HepG2 (cell line): ENCODE measurements around the gene ATF6. TPM values are rescaled to one million over a fixed set of nuclear protein-coding genes. Genes with fewer than 3 reads are reported as not detected.
A peak's percentile ranks its signal among the peaks of the same experiment; 100 is the strongest.

Experiments used
- ATAC-seq: fragments of 200-7000 bp; cut with Tn5 transposase; 3 replicates; pipeline ENCODE4 v1.9.1; 2020; ENCODE audit warnings: mild to moderate bottlenecking, moderate library complexity
- BruUV-seq: library from RNA; stranded (reverse); fragments of 400-500 nt; replicated peaks from 2 replicates; lab custom pipeline; 2021; lab: Mats Ljungman, UMichigan
- CTCF ChIA-PET: fragments of 300-600 bp; formaldehyde crosslinking; extraction: SDS; loops from one replicate; lab custom pipeline; 2021; ENCODE audit warnings: low total read pairs, inconsistent platforms, low intra/inter-chr PET ratio; lab: Yijun Ruan, JAX
- POLR2A ChIA-PET: fragments of 350-600 bp; sonication (Branson Sonifier 250); formaldehyde crosslinking; loops from one replicate; lab custom pipeline; 2020; ENCODE audit warnings: antibody characterized with exemption, inconsistent platforms; lab: Yijun Ruan, JAX
- DNase-seq: peaks from one replicate; pipeline ENCODE4 v3.0.0-alpha.2; 2015; ENCODE audit warnings: low spot score
- FAIRE-seq: peaks from 3 replicates; lab custom pipeline; 2011; peaks lifted over from hg19 to GRCh38; lab: Jason Lieb, UNC
- H2AFZ ChIP-seq: one replicate; pipeline ENCODE4 v1.6.1; 2011; ENCODE audit warnings: low read length, inconsistent platforms
- H3K27ac ChIP-seq: fragments of 300-600 bp; 3 replicates; pipeline ENCODE4 v1.8.0; 2011; ENCODE audit warnings: mixed run types, mild to moderate bottlenecking, mixed read lengths, low read length, inconsistent platforms; ENCODE audit not compliant: insufficient read depth; ENCODE audit errors: extremely low read length
- H3K27me3 ChIP-seq, 2 experiments: fragments of 200-600 bp in 1 of 2; 2 replicates in 1 of 2; 3 replicates in 1 of 2; pipeline versions ENCODE4 v1.6.0 to v1.8.0; 2011; ENCODE audit warnings: low read length in 2 of 2, mild to moderate bottlenecking in 2 of 2, moderate library complexity in 2 of 2, inconsistent platforms in 1 of 2; ENCODE audit not compliant: insufficient read depth in 2 of 2, control insufficient read depth in 1 of 2
- H3K36me3 ChIP-seq, 2 experiments: fragments of 200-600 bp in 1 of 2; replicated peaks in 1 of 2; 2 replicates in 1 of 2; 3 replicates in 1 of 2; pipeline versions ENCODE4 v1.5.1 to v1.8.0; 2011; ENCODE audit warnings: low read length in 2 of 2, inconsistent platforms in 1 of 2; ENCODE audit not compliant: insufficient read depth in 2 of 2, control insufficient read depth in 1 of 2
- H3K4me1 ChIP-seq: 2 replicates; pipeline ENCODE4 v1.5.1; 2012; ENCODE audit warnings: low read length, inconsistent platforms; ENCODE audit not compliant: insufficient read depth
- H3K4me2 ChIP-seq: 2 replicates; pipeline ENCODE4 v1.6.0; 2011; ENCODE audit warnings: low read depth, low read length, inconsistent platforms
- H3K4me3 ChIP-seq, 3 experiments: fragments of 200-600 bp in 1 of 3; sonication (generic), shearing (Covaris generic) in 1 of 3; replicated peaks in 1 of 3; 2 replicates each; pipeline ENCODE4 v1.5.1; 2011 to 2016; ENCODE audit warnings: low read length in 3 of 3, inconsistent platforms in 2 of 3, low read depth in 2 of 3, mild to moderate bottlenecking in 2 of 3, control low read depth in 1 of 3, mixed read lengths in 1 of 3; ENCODE audit not compliant: insufficient read depth in 1 of 3
- H3K79me2 ChIP-seq: one replicate; pipeline ENCODE4 v1.6.1; 2011; ENCODE audit warnings: low read length, inconsistent platforms; ENCODE audit not compliant: insufficient read depth
- H3K9ac ChIP-seq: 2 replicates; pipeline ENCODE4 v1.6.0; 2011; ENCODE audit warnings: mild to moderate bottlenecking, low read depth, low read length, inconsistent platforms; ENCODE audit not compliant: insufficient read depth
- H3K9me3 ChIP-seq: 2 replicates; pipeline ENCODE4 v1.5.1; 2012; ENCODE audit warnings: mild to moderate bottlenecking, low read length
- H4K20me1 ChIP-seq: 2 replicates; pipeline ENCODE4 v1.6.0; 2011; ENCODE audit warnings: inconsistent platforms, mild to moderate bottlenecking, low read length, moderate library complexity; ENCODE audit not compliant: insufficient read depth
- ATF1 ChIP-seq: IDR thresholded peaks from 2 replicates; pipeline ENCODE4 v1.6.1; 2016; ENCODE audit warnings: mild to moderate bottlenecking, control low read depth
- FOXP1 ChIP-seq, 2 experiments: fragments of 450-650 bp in 1 of 2; IDR thresholded peaks; 2 replicates each; pipeline ENCODE4 v1.6.1; 2017 to 2018; ENCODE audit warnings: antibody characterized with exemption in 1 of 2
- HOXA5 ChIP-seq: sonication (generic); formaldehyde crosslinking; IDR thresholded peaks from 2 replicates; pipeline ENCODE4 v1.4.0; 2020; ENCODE audit warnings: missing genetic modification reagents
- NR1H2 ChIP-seq: sonication (generic); formaldehyde crosslinking; IDR thresholded peaks from 2 replicates; pipeline ENCODE4 v1.8.1; 2022; ENCODE audit warnings: low read depth, missing genetic modification reagents, borderline replicate concordance
- PLRG1 ChIP-seq: fragments of 450-650 bp; conservative IDR thresholded peaks from 2 replicates; pipeline ENCODE4 v1.6.1; 2016
- RFX5 ChIP-seq: IDR thresholded peaks from 2 replicates; pipeline ENCODE4 v1.6.1; 2011; ENCODE audit warnings: low read depth, low read length, improper control_type of control experiment
- XBP1 ChIP-seq: sonication (generic); formaldehyde crosslinking; IDR thresholded peaks from 2 replicates; pipeline ENCODE4 v1.5.0; 2020; ENCODE audit warnings: missing genetic modification reagents
- ZFP36L2 ChIP-seq: sonication (generic); formaldehyde crosslinking; IDR thresholded peaks from 2 replicates; pipeline ENCODE4 v1.4.0; 2020; ENCODE audit warnings: missing genetic modification reagents
- ZNF207 ChIP-seq: fragments of 450-650 bp; IDR thresholded peaks from 2 replicates; pipeline ENCODE4 v1.6.1; 2016; ENCODE audit warnings: antibody characterized with exemption, borderline replicate concordance
- ZNF431 ChIP-seq: sonication (generic); formaldehyde crosslinking; IDR thresholded peaks from 2 replicates; pipeline ENCODE4 v1.9.0; 2022; ENCODE audit warnings: missing genetic modification reagents, low read depth, mild to moderate bottlenecking, borderline replicate concordance
- ZNF749 ChIP-seq: sonication (generic); formaldehyde crosslinking; IDR thresholded peaks from 2 replicates; pipeline ENCODE4 v1.8.0; 2022; ENCODE audit warnings: mild to moderate bottlenecking, missing genetic modification reagents, moderate library complexity, borderline replicate concordance
- ZNF768 ChIP-seq: sonication (generic); formaldehyde crosslinking; IDR thresholded peaks from 2 replicates; pipeline ENCODE4 v1.4.0; 2020; ENCODE audit warnings: missing genetic modification reagents
- ZNF792 ChIP-seq: IDR thresholded peaks from 2 replicates; pipeline ENCODE4 v1.6.1; 2016
- WGBS: methylation state at CpG from one replicate; pipeline ENCODE4 v1.1.6; 2017; ENCODE audit warnings: low lambda C conversion rate; 5-methylcytosine and 5-hydroxymethylcytosine counted together
- in situ Hi-C: cut with HindIII; loops from 2 replicates; pipeline ENCODE4 v1.10.0; 2017; ENCODE audit warnings: low pct_unique_long_range_greater_than_20kb; ENCODE audit not compliant: extremely low pct_ligation_motif_present
- intact Hi-C: fragments of 100-400 bp; cut with micrococcal nuclease; formaldehyde crosslinking; loops from one replicate; pipeline ENCODE4 v1.10.0; 2022; ENCODE audit not compliant: unreplicated experiment
- polyA plus RNA-seq, 8 experiments: library from polyadenylated mRNA; depleted of rRNA in 3 of 8; stranded (reverse) in 7 of 8; unstranded in 1 of 8; fragments of >200 nt; fragmentation: Illumina TruSeq in 4 of 8; extraction: Trizol in 4 of 8; gene quantifications; 2 replicates each; pipeline versions ENCODE4 v1.2.1 to v1.2.3, GENCODE V29; 2011 to 2016; ENCODE audit warnings: low read depth in 4 of 8, missing spikeins in 1 of 8, mixed read lengths in 1 of 8; ENCODE audit not compliant: insufficient read depth in 1 of 8
- total RNA-seq, 5 experiments: library from RNA; depleted of rRNA; stranded (reverse); fragments of >200 nt; fragmentation: Illumina TruSeq; extraction: Trizol; gene quantifications; 2 replicates each; pipeline ENCODE4 v1.2.3, GENCODE V29; 2016; ENCODE audit warnings: low read depth in 1 of 5
- TF ChIP-seq, protein P1 (sequence below): IDR thresholded peaks from 2 replicates; pipeline ENCODE4 v1.6.1; 2016; ENCODE audit warnings: low read depth
- TF ChIP-seq, protein P2 (sequence below): sonication (generic); formaldehyde crosslinking; IDR thresholded peaks from 2 replicates; pipeline ENCODE4 v1.8.0; 2022; ENCODE audit warnings: mild to moderate bottlenecking, missing genetic modification reagents

Gene ATF6
- total and polyA plus RNA-seq, 2 of the 13 experiments (the other 11 are each of a cell fraction or from before 2014, with no cell fraction given): 13.2 to 14.5 TPM

DNA sequence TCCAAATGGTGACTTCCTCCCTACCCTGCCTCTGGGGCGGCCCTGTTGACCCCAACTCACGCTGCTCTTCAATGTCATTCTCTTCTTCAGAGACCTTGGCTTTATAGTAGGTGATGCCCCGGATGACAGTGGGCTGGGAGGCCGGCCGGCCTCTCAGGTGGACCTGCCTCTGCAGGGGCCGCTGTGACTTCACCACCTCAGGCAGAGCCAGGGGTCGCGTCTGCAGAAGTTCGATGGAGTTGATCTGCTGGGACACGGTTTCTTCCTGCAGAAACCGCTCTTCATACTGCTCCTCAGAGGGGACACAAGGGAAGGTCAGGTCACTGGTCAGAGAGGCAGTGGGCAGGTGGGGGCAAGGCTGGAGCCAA, 233.9 kb downstream of the ATF6 start:
- TF ChIP-seq FOXP1 (IDR thresholded peaks at IDR 0.05) (no peak), FOXP1 (CRISPR knock-in tag; IDR thresholded peaks at IDR 0.05) (no peak), ZNF768 (CRISPR knock-in tag) (0 out of 2 replicates have a peak, but pooled peaks have one; percentile 6)
- TF ChIP-seq, all 625 proteins: peak for 1
- intact Hi-C loops: no loop called here
- DNase-seq: no peak
- Histone ChIP-seq H3K27ac (no peak overlapping the region), H2AFZ (no peak overlapping the region), H4K20me1 (no peaks in the 10 kb centered on the region), H3K9me3 (no peaks in the 10 kb centered on the region), H3K36me3 (no peaks in the 10 kb centered on the region), H3K27me3 (peaks cover 6 to 31% of the 10 kb centered on the region in 2 experiments; a peak in 4 of 5 replicates), H3K79me2 (no peaks in the 10 kb centered on the region), H3K9ac (no peak overlapping the region), H3K4me1 (no peaks in the 10 kb centered on the region), H3K4me2 (no peak overlapping the region), H3K4me3 (no peak overlapping the region)
- 100% methylated on average over 1 of the region's 11 CpGs for WGBS
- ChIA-PET CTCF (no interaction called here), POLR2A (no interaction called here)
- no peak for FAIRE-seq
- no TSS peak for BruUV-seq
- in situ Hi-C loops: no loop called here
- no peak for ATAC-seq

DNA sequence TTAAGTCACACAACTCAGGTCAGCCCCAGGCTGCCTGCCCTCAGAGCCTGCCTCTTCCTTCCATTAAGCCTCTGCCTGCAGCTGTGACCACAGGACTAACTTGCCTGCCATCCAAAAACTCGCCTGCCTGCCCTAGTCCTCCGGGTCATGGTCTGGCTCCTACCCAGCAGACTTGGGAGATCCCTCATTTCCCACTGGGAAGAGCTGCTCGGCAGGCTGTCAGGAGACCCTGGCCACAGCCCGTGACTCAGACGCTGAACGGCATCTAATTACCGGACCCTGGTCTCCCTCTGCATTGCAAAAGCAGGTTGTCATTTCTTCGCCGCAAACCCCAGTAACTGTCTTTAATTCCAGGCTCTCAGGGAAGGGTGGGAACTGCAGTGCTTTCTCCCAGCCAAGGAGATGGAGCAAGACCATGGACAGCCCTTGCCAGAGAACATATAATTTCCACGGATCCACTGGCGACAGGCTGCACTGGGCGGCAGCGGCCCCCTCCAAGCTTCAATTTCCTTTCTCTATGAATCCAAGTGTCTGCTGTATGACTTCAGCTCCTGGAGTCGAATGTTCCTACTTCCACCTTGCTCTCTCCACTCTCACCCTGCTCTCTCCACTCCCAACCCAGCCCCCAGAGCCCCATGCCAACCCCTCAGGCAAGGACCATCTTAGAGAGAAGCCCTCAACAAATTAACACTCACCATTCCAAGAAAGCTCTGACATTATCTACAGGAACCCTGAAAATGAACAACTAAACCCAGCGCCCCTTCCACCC, 237.1 kb downstream of the ATF6 start:
- no peaks in the 10 kb centered on the region for H3K79me2 ChIP-seq
- H3K9ac ChIP-seq: no peak overlapping the region
- H3K4me1 ChIP-seq: no peaks in the 10 kb centered on the region
- no peaks in the 10 kb centered on the region for H4K20me1 ChIP-seq
- no peaks in the 10 kb centered on the region for H3K9me3 ChIP-seq
- no TSS peak for BruUV-seq
- intact Hi-C loops: no loop called here
- FAIRE-seq: no peak
- in situ Hi-C loops: no loop called here
- ChIA-PET CTCF (no interaction called here), POLR2A (no interaction called here)
- H3K27me3 ChIP-seq: peaks cover 6 to 38% of the 10 kb centered on the region in 2 experiments; a peak in 4 of 5 replicates
- H3K36me3 ChIP-seq: no peaks in the 10 kb centered on the region
- H3K27ac ChIP-seq: no peak overlapping the region
- WGBS: 23% methylated on average over 6 of the region's 15 CpGs
- no peak for DNase-seq
- no peak for ATAC-seq
- no peak overlapping the region for H2AFZ ChIP-seq
- no peak overlapping the region for H3K4me2 ChIP-seq
- no peak overlapping the region for H3K4me3 ChIP-seq
- TF ChIP-seq ZNF792 (no peak), ZNF749 (no peak), PLRG1 (no peak), ZNF207 (no peak), HOXA5 (CRISPR knock-in tag) (no peak), RFX5 (no peak), ATF1 (CRISPR knock-in tag) (no peak), ZFP36L2 (CRISPR knock-in tag) (no peak), XBP1 (CRISPR knock-in tag) (no peak), NR1H2 (CRISPR knock-in tag) (no peak), ZNF431 (CRISPR knock-in tag) (no peak)
- TF ChIP-seq, protein P1, sequence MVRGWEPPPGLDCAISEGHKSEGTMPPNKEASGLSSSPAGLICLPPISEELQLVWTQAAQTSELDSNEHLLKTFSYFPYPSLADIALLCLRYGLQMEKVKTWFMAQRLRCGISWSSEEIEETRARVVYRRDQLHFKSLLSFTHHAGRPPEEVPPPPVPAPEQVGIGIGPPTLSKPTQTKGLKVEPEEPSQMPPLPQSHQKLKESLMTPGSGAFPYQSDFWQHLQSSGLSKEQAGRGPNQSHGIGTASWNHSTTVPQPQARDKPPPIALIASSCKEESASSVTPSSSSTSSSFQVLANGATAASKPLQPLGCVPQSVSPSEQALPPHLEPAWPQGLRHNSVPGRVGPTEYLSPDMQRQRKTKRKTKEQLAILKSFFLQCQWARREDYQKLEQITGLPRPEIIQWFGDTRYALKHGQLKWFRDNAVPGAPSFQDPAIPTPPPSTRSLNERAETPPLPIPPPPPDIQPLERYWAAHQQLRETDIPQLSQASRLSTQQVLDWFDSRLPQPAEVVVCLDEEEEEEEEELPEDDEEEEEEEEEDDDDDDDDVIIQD (CRISPR knock-in tag): no peak
- TF ChIP-seq, protein P2, sequence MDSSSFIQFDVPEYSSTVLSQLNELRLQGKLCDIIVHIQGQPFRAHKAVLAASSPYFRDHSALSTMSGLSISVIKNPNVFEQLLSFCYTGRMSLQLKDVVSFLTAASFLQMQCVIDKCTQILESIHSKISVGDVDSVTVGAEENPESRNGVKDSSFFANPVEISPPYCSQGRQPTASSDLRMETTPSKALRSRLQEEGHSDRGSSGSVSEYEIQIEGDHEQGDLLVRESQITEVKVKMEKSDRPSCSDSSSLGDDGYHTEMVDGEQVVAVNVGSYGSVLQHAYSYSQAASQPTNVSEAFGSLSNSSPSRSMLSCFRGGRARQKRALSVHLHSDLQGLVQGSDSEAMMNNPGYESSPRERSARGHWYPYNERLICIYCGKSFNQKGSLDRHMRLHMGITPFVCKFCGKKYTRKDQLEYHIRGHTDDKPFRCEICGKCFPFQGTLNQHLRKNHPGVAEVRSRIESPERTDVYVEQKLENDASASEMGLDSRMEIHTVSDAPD: no peak
